ENCODE results near the gene PRR18. TPM values are rescaled to one million over a fixed set of nuclear protein-coding genes. Genes with fewer than 3 reads are reported as not detected.
A peak's percentile ranks its signal among the peaks of the same experiment; 100 is the strongest.

PRR18 gene
- total and polyA plus RNA-seq, 9 of the 15 experiments (the other 6 are each of a cell fraction or from before 2014, with no cell fraction given), result not detected

- no peak overlapping the region for H3K9ac ChIP-seq (ENCODE audit: insufficient read depth in 1 of 2, low read depth in 2 of 2, low read length in 2 of 2)
- BruUV-seq (replicated peaks), result no TSS peak
- ChIA-PET CTCF (ENCODE audit: low intra/inter-chr PET ratio) (no interaction called here), POLR2A (interaction anchor here (0.6 kb wide), 1 partner anchor 10 kb away, joined by 3 read pairs; no protein-coding TSS in a partner anchor)
- no peaks in the 10 kb centered on the region for H3K4me1 ChIP-seq (replicated peaks in 1 of 2; ENCODE audit: control insufficient read depth in 2 of 2, insufficient read depth in 2 of 2, low read length in 2 of 2)
- ATAC-seq, result peak; percentile 88
- no peaks in the 10 kb centered on the region for H3K36me3 ChIP-seq (ENCODE audit: control insufficient read depth, insufficient read depth, low read length)
- H3K4me2 ChIP-seq (ENCODE audit: insufficient read depth, low read length), result peak overlapping the region; percentile 12; the same call in 1 of the 2 replicates
- H3K79me2 ChIP-seq (ENCODE audit: control insufficient read depth, insufficient read depth, low read length), result no peaks in the 10 kb centered on the region
- H4K20me1 ChIP-seq (replicated peaks; ENCODE audit: control insufficient read depth, insufficient read depth, low read length), result no peaks in the 10 kb centered on the region
- H3K27ac ChIP-seq (ENCODE audit: extremely low read depth, low read depth, low read length), result no peak overlapping the region
- 8% methylated on average over 8 of the region's 8 CpGs for WGBS (ENCODE audit: insufficient coverage, low coverage, missing lambda C conversion rate)
- H3K9me1 ChIP-seq (ENCODE audit: control insufficient read depth, insufficient read depth, low read length), result no peaks in the 10 kb centered on the region
- peak in 1 of 4 experiments; percentile 47 for DNase-seq (ENCODE audit: extremely low read depth in 1 of 4, low spot score in 3 of 4)
- in situ Hi-C loops (cut with MboI), result no loop called here
- H3K9me3 ChIP-seq (replicated peaks; ENCODE audit: control insufficient read depth, insufficient read depth, low read depth, low read length), result no peaks in the 10 kb centered on the region
- intact Hi-C loops (cut with micrococcal nuclease), result no loop called here
- H3K4me3 ChIP-seq, result no peak overlapping the region
- peak overlapping the region; percentile 75 for H2AFZ ChIP-seq (ENCODE audit: low read depth, low read length)
- peak; percentile 90 for FAIRE-seq
- H3K27me3 ChIP-seq (ENCODE audit: control insufficient read depth in 2 of 2, insufficient read depth in 2 of 2, low read length in 2 of 2), result peaks cover 54 to 56% of the 10 kb centered on the region in 2 experiments
- TF ChIP-seq, protein P1, sequence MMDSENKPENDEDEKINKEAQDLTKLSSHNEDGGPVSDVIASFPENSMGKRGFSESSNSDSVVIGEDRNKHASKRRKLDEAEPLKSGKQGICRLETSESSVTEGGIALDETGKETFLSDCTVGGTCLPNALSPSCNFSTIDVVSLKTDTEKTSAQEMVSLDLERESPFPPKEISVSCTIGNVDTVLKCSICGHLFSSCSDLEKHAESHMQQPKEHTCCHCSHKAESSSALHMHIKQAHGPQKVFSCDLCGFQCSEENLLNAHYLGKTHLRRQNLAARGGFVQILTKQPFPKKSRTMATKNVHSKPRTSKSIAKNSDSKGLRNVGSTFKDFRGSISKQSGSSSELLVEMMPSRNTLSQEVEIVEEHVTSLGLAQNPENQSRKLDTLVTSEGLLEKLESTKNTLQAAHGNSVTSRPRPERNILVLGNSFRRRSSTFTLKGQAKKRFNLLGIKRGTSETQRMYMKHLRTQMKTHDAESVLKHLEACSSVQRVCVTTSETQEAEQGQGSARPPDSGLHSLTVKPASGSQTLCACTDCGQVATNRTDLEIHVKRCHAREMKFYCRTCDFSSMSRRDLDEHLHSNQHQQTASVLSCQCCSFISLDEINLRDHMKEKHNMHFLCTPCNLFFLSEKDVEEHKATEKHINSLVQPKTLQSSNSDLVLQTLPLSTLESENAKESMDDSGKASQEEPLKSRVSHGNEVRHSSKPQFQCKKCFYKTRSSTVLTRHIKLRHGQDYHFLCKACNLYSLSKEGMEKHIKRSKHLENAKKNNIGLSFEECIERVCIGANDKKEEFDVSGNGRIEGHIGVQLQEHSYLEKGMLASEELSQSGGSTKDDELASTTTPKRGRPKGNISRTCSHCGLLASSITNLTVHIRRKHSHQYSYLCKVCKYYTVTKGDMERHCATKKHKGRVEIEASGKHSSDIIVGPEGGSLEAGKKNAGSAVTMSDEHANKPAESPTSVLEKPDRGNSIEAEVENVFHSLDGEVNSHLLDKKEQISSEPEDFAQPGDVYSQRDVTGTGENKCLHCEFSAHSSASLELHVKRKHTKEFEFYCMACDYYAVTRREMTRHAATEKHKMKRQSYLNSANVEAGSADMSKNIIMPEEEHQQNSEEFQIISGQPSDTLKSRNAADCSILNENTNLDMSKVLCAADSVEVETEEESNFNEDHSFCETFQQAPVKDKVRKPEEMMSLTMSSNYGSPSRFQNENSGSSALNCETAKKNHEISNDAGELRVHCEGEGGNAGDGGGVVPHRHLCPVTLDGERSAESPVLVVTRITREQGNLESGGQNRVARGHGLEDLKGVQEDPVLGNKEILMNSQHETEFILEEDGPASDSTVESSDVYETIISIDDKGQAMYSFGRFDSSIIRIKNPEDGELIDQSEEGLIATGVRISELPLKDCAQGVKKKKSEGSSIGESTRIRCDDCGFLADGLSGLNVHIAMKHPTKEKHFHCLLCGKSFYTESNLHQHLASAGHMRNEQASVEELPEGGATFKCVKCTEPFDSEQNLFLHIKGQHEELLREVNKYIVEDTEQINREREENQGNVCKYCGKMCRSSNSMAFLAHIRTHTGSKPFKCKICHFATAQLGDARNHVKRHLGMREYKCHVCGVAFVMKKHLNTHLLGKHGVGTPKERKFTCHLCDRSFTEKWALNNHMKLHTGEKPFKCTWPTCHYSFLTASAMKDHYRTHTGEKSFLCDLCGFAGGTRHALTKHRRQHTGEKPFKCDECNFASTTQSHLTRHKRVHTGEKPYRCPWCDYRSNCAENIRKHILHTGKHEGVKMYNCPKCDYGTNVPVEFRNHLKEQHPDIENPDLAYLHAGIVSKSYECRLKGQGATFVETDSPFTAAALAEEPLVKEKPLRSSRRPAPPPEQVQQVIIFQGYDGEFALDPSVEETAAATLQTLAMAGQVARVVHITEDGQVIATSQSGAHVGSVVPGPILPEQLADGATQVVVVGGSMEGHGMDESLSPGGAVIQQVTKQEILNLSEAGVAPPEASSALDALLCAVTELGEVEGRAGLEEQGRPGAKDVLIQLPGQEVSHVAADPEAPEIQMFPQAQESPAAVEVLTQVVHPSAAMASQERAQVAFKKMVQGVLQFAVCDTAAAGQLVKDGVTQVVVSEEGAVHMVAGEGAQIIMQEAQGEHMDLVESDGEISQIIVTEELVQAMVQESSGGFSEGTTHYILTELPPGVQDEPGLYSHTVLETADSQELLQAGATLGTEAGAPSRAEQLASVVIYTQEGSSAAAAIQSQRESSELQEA (IDR thresholded peaks at IDR 0.05; ENCODE audit: low read depth), result no peak
- TF ChIP-seq ARID2 (IDR thresholded peaks at IDR 0.05), result no peak
- TF ChIP-seq NR3C1 (CRISPR knock-in tag; IDR thresholded peaks at IDR 0.05), result no peak
- TF ChIP-seq, protein P2, sequence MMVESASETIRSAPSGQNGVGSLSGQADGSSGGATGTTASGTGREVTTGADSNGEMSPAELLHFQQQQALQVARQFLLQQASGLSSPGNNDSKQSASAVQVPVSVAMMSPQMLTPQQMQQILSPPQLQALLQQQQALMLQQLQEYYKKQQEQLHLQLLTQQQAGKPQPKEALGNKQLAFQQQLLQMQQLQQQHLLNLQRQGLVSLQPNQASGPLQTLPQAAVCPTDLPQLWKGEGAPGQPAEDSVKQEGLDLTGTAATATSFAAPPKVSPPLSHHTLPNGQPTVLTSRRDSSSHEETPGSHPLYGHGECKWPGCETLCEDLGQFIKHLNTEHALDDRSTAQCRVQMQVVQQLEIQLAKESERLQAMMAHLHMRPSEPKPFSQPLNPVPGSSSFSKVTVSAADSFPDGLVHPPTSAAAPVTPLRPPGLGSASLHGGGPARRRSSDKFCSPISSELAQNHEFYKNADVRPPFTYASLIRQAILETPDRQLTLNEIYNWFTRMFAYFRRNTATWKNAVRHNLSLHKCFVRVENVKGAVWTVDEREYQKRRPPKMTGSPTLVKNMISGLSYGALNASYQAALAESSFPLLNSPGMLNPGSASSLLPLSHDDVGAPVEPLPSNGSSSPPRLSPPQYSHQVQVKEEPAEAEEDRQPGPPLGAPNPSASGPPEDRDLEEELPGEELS (CRISPR knock-in tag; IDR thresholded peaks at IDR 0.05; ENCODE audit: borderline replicate concordance), result no peak
- TF ChIP-seq ETV6 (IDR thresholded peaks at IDR 0.05; ENCODE audit: borderline replicate concordance in 1 of 2, low read depth in 2 of 2, low read length in 1 of 2), result no peak
- no peak for TF ChIP-seq ETV6 (CRISPR knock-in tag; IDR thresholded peaks at IDR 0.05; ENCODE audit: borderline replicate concordance)
- no peak for TF ChIP-seq RBM17 (IDR thresholded peaks at IDR 0.05; ENCODE audit: borderline replicate concordance, low read depth, low read length)
- peak; percentile 11; the same call in 1 of the 2 replicates for TF ChIP-seq JUND (IDR thresholded peaks at IDR 0.05; ENCODE audit: borderline replicate concordance, low read depth, low read length)
- TF ChIP-seq JUND (tag; IDR thresholded peaks at IDR 0.05; ENCODE audit: borderline replicate concordance, low read depth, low read length), result no peak
- no peak for TF ChIP-seq SMARCA5 (IDR thresholded peaks at IDR 0.05)
- no peak for TF ChIP-seq SAP30 (IDR thresholded peaks at IDR 0.05; ENCODE audit: borderline replicate concordance, insufficient read depth, low read depth, low read length, poor library complexity, severe bottlenecking)
- no peak for TF ChIP-seq EWSR1 (IDR thresholded peaks at IDR 0.05; ENCODE audit: borderline replicate concordance, low read depth, partially characterized antibody)
These were observed 21.3 kb downstream of the PRR18 start for GRCh38 chr6:166286839-166287271.

All from K562 (cell line).